Ovary (tissue), 3 donors: ENCODE measurements around the gene KIR2DL3.

Experiments
- EP300 ChIP-seq: sonication (generic); formaldehyde crosslinking; IDR thresholded peaks from one replicate; pipeline ENCODE4 v1.6.1; 2017; ENCODE audit warnings: antibody characterized with exemption
- POLR2A ChIP-seq: fragments of 450-650 bp; IDR thresholded peaks from one replicate; pipeline ENCODE4 v1.6.1; 2017; ENCODE audit warnings: antibody characterized with exemption, mild to moderate bottlenecking, moderate library complexity
- TF ChIP-seq, protein P1 (sequence below), 3 donors: fragments of 450-650 bp in 2 of 3; fragments of 200-600 bp in 1 of 3; IDR thresholded peaks; one replicate each; pipeline versions ENCODE4 v1.5.1 to v1.8.0; 2016 to 2022; ENCODE audit warnings: antibody characterized with exemption in 3 of 3, mild to moderate bottlenecking in 1 of 3
- donor health status: DM: no; HTN: no; CAD: no.

DNA sequence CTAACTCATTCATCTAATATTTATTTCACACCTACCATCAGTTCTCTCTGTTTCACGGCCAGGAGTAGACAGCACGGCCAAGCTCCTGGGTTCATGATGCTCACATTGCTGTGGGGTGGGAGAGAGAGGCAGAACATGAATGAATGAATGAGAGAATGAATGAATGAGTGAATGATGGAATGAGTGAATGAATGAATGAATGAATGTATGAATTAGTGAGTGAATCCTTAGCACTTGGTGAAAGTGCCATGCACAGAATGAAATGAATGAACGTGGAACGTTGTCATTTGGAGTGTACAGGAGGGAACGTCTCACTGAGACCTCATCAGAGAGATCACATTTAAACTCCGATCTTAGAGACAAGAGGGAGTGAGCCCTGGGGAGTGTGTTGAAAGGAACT is 53.2 kb downstream of the KIR2DL3 start:
- TF ChIP-seq, protein P1, sequence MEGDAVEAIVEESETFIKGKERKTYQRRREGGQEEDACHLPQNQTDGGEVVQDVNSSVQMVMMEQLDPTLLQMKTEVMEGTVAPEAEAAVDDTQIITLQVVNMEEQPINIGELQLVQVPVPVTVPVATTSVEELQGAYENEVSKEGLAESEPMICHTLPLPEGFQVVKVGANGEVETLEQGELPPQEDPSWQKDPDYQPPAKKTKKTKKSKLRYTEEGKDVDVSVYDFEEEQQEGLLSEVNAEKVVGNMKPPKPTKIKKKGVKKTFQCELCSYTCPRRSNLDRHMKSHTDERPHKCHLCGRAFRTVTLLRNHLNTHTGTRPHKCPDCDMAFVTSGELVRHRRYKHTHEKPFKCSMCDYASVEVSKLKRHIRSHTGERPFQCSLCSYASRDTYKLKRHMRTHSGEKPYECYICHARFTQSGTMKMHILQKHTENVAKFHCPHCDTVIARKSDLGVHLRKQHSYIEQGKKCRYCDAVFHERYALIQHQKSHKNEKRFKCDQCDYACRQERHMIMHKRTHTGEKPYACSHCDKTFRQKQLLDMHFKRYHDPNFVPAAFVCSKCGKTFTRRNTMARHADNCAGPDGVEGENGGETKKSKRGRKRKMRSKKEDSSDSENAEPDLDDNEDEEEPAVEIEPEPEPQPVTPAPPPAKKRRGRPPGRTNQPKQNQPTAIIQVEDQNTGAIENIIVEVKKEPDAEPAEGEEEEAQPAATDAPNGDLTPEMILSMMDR (IDR thresholded peaks at IDR 0.05), result no peak
- TF ChIP-seq POLR2A (no peak), EP300 (no peak)
